SKM-1 (cell line): ENCODE results near the gene CXXC5.

ENCODE experiments used
- DNase-seq: peaks from one replicate; lab custom pipeline; 2025; ENCODE audit not compliant: unreplicated experiment; lab: John Stamatoyannopoulos, UW

Gene CXXC5

GRCh38 chr5:139690803-139691629, 42.9 kb downstream of the CXXC5 start:
- DNase-seq, result no peak

- DNase-seq, result no peak
Measured at GRCh38 chr5:139692148-139692547, 44.0 kb downstream of the CXXC5 start.

DNA sequence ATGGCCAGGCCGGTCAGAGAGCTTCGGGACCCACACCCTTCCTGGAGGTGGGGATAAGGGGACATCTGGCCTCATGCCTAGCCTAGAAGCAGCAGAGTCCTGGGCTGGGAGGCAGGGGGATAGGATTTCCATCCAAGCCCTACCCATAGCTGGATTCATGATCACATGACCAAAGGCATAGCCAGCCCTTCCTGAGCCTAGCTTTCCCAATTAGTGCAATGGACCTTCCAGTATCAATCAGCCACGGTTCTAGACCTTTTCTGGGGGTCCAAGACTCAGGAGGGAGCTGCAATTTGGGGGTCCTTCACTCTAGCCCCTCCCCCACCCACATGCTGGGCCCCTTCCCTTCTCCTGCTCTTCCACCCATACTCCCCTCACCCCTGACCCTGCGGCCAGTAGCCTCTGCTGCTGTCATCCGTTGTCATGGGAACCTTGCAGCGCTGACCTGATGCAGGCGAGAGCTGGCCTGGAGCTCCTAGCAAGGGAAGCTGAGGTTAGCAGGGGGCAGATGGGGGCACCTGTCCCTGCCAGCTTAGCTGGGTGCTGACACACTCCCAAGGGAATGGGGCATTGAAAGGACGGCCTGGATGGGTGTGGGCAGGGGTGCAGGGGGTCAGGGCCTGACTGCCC, 44.6 kb downstream of the CXXC5 start:
- DNase-seq, result no peak

- no peak for DNase-seq
Measured at GRCh38 chr5:139693676-139694364, 45.7 kb downstream of the CXXC5 start.

GRCh38 chr5:139694556-139695177, 46.5 kb downstream of the CXXC5 start:
- DNase-seq, result no peak

DNA sequence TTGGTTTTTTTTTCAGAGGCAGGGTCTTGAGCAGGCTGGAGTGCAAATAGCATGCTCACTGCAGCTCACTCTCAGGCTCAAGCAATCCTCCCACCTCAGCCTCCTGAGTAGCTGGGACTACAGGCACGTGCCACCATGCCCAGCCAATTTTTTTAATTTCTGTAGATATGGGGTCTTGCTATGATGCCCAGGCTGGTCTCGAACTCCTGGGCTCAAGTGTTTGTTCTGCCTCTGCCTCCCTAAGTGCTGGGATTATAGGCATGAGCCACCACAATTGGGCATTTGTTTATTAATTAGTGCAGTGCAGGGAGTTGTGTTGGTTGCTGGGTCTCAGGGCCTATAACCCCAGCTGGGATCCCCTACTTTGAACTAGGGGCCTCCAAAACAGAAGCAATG, 47.0 kb downstream of the CXXC5 start:
- DNase-seq, result no peak

- DNase-seq, result no peak
Measured at GRCh38 chr5:139696167-139696893, 48.2 kb downstream of the CXXC5 start.

GRCh38 chr5:139696894-139697658, 48.9 kb downstream of the CXXC5 start:
- no peak for DNase-seq

DNA sequence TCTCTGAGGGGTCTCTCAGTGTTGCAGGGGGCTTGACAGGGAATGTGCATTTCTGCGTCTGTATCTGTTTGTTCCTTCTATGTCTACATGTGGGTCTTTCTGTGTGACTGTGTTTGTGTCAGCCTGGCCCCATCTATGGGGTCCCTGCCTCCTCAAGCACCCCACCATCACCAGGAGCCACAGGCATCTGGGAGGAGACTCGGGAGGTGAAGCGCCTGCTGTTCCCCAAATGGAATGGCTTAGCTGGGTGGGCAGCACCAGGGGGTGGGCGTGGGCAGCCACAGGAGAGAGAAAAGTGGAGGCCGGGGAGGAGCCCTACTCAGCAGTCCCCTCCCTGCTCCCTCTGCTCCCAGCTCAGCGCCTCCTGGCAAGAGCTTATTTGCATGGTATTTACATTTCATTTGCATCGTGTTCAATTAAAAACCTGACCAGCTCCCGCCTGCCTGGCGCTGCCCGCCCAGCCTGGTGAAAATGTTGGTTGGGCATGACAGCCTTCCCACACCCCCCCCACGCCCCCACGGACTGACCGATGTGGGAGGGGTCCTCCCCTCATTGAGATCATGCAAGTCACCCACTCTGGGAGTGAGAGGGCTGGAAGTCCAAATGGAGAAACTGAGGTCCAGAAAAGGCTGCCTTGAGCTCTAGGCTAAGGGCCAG, 50.5 kb downstream of the CXXC5 start:
- DNase-seq, result no peak

DNA sequence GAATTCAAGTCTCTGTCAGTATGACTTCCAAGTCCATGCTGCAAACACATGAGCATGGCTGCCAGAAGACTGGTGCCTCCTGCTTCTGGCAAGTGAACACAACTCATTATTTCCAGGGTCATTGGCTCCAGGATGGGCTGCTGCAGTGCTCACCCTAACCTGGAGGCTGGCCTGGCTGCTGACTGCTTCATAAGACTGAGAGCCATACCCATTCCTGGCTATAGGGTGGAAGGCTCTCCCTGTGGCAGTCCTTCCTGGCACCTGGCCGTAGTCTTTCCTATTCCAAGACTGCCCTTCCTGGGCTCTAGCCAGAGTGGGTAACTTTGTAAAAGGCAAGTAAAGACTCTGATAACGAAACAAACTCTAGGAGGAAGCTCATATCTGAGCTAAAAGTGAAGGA, 51.2 kb downstream of the CXXC5 start:
- no peak for DNase-seq

DNA sequence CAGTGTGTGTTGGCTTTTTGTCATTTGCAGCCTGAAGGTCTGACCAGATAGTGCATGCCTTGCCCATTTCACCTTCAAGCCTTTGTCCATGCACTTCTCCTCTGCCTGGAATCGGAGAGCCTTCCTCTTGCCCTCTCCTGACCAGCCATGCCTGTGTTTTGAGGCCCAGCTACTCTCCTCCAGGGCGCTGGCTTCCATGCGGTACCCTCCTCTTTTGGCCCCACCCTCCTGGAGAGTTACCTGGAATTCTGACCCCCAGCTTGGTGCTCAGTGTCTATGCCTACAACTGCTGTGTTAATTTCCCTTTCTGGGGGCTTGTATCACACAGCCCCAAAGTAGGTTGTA, 52.5 kb downstream of the CXXC5 start:
- no peak for DNase-seq

DNA sequence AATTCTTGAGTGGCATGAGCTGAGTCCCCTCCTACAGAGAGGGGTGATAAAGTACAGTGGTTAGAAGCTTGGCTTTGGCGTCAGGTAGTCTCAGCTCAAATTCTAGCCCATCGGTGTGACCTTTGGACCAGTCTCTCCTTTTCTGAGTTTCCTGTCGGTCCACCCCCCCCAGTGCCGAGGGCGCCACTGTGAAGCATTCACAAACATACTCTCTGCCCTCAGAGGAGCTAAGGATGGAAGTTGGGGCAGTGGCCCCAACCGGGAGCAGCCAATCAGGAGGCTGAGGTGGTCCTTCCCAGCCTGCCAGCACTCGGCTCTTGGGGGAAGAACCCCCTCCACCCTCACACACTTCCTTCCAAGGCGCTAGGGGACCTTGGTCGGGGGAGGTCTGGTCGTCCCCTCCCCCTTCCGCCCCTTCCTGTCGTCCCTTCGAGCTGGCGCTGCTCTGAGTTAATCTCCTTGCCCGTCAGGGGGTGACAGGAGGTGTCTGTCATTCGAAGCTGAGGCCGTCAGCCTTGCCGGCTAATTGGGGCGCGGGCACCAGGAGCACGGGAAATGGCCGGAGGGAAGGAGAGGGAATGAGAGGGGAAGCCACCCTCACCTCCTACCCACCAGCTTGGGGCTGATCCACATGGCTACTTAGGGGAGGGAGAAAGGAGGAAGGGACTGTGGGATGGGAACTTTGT, 53.0 kb downstream of the CXXC5 start:
- no peak for DNase-seq

DNA sequence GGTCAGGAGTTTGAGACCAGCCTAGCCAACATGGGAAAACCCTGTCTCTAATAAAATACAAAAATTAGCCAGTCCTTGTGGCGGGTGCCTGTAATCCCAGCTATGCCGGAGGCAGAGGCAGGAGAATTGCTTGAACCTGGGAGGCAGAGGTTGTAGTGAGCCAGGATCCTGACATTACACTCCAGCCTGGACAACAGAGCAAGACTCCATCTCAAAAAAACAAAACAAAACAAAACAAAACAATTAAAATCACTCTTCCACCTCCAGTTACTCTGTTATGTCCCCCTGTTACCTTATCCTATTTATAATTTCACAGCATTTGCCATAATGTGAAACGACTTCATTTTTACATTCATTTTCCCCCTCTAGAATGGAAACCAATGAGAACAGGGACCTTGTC, 54.4 kb downstream of the CXXC5 start:
- no peak for DNase-seq

DNA sequence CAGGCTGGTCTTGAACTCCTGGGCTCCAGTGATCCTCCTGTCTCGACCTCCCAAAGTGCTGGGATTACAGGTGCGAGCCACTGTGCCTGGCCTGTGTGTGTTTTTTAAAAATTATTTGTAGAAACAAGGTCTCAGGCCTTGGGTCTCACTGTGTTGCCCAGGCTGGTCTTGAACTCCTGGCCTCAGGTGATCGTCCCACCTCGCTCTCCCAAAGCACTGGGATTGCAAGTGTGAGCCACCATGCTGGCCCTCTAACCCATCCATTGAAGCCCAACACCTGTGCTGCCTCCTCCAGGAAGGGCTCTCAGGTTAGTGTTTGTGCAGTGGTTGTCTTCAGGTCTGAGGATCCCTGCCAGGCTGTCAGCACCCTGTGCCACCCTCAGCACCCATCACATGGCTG, 56.6 kb downstream of the CXXC5 start:
- no peak for DNase-seq

DNA sequence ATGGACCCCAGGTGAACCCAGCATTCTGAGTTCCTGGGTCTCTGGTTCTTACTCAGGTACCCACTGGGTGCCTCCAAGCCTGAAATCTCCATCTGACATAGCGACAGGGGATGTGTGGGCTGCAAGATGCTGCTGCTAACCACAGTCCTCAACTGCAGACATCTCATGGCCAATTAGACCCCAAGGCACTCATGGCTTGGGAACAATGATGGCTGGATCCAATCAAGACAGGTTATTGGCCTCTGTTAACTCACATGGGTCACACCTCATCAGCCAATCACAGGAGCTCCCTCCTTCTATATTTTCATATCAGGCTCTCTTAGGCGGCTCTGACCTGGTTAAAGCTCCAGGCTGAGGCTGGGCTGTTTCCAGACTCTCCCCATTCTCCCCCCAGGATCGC, 57.0 kb downstream of the CXXC5 start:
- DNase-seq, result no peak

- DNase-seq, result no peak
Measured at GRCh38 chr5:139705655-139706587, 57.8 kb downstream of the CXXC5 start.

- DNase-seq, result no peak
Measured at GRCh38 chr5:139707445-139708003, 59.4 kb downstream of the CXXC5 start.

DNA sequence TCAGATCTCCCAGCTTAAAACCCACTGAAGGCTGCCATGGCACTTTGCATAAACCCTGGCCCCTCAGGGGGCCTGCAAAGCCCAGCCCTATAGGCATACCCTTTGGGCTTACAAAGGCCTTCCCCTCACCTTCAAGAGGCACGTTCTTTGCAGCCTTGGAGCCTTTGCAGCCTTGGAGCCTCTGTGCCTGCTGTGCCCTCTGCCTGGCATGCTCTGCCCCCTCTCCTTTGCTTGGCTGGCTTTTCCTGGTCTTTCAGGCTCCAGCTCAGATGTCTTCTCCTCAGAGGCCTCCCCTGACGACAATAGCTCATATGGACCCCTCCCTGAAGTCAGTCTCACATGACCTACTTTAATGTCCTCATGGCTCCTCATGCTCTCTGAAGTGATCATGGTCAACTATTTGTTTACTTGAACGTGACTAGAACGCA, 60.3 kb downstream of the CXXC5 start:
- no peak for DNase-seq
